Uterine smooth muscle cell (primary cell): ENCODE measurements around the gene EWSR1. TPM values are rescaled to one million over a fixed set of nuclear protein-coding genes. Genes with fewer than 3 reads are reported as not detected.

Experiments
- total RNA-seq: library from RNA; depleted of rRNA; stranded (reverse); fragments of >200 nt; gene quantifications from 2 replicates; pipeline ENCODE4 v1.2.3, GENCODE V29; 2014

EWSR1 gene
- 144 and 219 TPM in 2 replicates for total RNA-seq

GRCh38 chr22:29267858-29268510 is at the start of gene EWSR1, which contains the start of gene RHBDD3:
Gene EWSR1, plus strand, starts transcription at chr22:29268268. Its CDS starts 69 bp downstream, at chr22:29268337.
Gene RHBDD3, minus strand, starts transcription at chr22:29267981. Its CDS starts 2,355 bp downstream, at chr22:29265626.

GRCh38 chr22:29306175-29306834 is 38.2 kb downstream of the EWSR1 start, which contains the start of gene GAS2L1:
Gene GAS2L1, plus strand, starts transcription at chr22:29306650. Its CDS starts 1,456 bp downstream, at chr22:29308106.

GRCh38 chr22:29315286-29316140 is 47.4 kb downstream of the EWSR1 start, which contains the start of gene RASL10A:
Gene RASL10A, minus strand, starts transcription at chr22:29315697. Its CDS starts 451 bp downstream, at chr22:29315246.

Other genes starting within 250 kb of the EWSR1 start
- gene C22orf31, start 206.4 kb upstream of the EWSR1 start, total RNA-seq, result not detected in 2 replicates
- gene KREMEN1, start 195.2 kb upstream of the EWSR1 start, total RNA-seq, result 3.1 and 6.6 TPM in 2 replicates
- not detected in 2 replicates for gene EMID1, start 62.4 kb upstream of the EWSR1 start, total RNA-seq
- gene RHBDD3, start 287 bp upstream of the EWSR1 start, total RNA-seq, result 16.5 and 21.4 TPM in 2 replicates
- gene GAS2L1, start 38.4 kb downstream of the EWSR1 start, total RNA-seq, result 8.7 and 12.6 TPM in 2 replicates
- not detected in 2 replicates for gene RASL10A, start 47.4 kb downstream of the EWSR1 start, total RNA-seq
- gene AP1B1, start 120.3 kb downstream of the EWSR1 start, total RNA-seq, result 59.5 and 69.8 TPM in 2 replicates
- gene RFPL1, start 170.3 kb downstream of the EWSR1 start, total RNA-seq, result not detected in 2 replicates
- gene NEFH, start 211.9 kb downstream of the EWSR1 start, total RNA-seq, result 0.37 and 0.44 TPM in 2 replicates